ENCODE results near the gene FAM83D.

FAM83D gene

GRCh38 chr20:38883081-38883980 lies 42.9 kb upstream of the FAM83D start:
- TF ChIP-seq CTCF (conservative IDR thresholded peaks at IDR 0.05; ENCODE audit: low read depth, low read length): peak; percentile 6
- H3K4me3 ChIP-seq (ENCODE audit: low read depth, low read length): no peak overlapping the region
- peak; percentile 38 for DNase-seq (ENCODE audit: low read depth)

DNA sequence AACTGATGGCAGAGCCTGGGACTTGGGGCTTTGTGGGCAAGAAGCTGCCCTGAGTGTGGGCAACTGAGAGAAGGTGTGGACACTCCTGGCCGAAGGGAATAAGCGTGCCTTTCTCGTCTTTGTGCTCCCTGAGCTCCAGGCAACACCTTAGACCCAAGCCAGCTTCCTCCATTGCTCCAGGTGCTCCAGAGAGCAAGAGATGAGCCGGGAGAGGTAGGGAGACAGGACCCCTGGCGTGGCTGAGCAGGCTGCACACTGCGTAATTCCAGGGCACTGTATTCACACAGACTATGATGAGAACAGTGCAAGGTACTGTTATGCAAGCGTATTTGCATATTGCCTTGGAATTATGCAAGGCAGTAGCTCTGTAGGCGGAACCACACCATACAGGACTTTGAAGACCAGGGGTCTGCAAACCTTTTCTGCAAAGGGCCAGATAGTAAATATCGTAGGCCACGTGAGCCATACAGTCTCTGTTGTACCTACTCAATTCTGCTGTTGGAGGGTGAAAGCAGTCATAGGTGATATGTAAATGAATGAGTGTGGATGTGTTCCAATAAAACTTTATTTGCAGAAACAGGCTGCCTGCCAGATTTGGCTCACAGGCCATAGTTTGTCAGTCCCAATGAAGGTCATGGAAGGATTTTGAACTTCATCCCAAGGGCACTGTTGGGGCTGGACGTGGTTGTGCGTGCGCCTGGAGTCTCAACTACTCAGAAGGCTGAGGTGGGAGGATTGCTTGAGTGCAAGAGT lies 42.1 kb upstream of the FAM83D start:
- H3K4me3 ChIP-seq (ENCODE audit: low read depth, low read length): no peak overlapping the region
- no peak for DNase-seq (ENCODE audit: low read depth)
- TF ChIP-seq CTCF (conservative IDR thresholded peaks at IDR 0.05; ENCODE audit: low read depth, low read length): no peak

DNA sequence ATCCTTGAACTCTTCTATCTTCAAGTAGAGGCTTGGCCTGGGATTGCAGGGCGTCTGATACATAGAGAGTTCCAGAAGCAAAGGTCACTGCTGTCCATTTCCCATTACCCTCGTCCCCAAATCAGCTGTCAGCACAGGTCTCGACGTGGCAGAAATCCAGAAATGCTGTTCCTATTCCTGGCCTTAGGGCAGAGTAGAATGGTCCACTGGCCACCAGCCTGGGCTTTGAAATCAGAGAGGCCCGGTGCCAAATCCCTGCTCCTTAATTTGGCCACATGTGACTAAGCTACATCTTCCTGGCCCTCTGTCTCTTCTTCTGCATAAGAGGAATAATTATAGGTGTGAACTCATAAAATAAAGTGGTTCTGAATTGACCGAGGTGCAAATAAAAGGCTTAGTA lies 40.9 kb upstream of the FAM83D start:
- no peak for TF ChIP-seq CTCF (conservative IDR thresholded peaks at IDR 0.05; ENCODE audit: low read depth, low read length)
- no peak for DNase-seq (ENCODE audit: low read depth)
- no peak overlapping the region for H3K4me3 ChIP-seq (ENCODE audit: low read depth, low read length)

- H3K4me3 ChIP-seq (ENCODE audit: low read depth, low read length): no peak overlapping the region
- DNase-seq (ENCODE audit: low read depth): no peak
- no peak for TF ChIP-seq CTCF (conservative IDR thresholded peaks at IDR 0.05; ENCODE audit: low read depth, low read length)
Observed at GRCh38 chr20:38888059-38888831, 38.0 kb upstream of the FAM83D start.

DNA sequence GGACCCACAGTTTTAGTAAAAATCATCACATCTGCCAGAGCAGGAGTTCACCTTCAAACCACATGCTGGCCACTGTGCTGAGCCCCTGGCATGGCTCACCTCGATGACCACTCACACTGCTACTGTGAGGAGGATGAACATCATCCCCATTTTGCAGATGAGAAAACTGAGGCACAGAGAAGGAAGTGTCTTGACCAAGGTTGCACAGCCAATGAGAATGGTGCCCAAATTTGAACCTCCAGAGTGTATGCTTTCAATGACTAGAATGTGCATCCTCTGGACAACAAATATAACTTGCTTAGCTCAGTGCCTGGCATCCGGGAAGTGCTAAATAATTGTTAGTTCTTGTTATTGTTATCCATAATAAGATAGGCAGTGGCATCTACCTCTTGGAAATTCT lies 37.2 kb upstream of the FAM83D start:
- TF ChIP-seq CTCF (conservative IDR thresholded peaks at IDR 0.05; ENCODE audit: low read depth, low read length): no peak
- no peak overlapping the region for H3K4me3 ChIP-seq (ENCODE audit: low read depth, low read length)
- no peak for DNase-seq (ENCODE audit: low read depth)

GRCh38 chr20:38889792-38890496 lies 36.3 kb upstream of the FAM83D start:
- no peak for TF ChIP-seq CTCF (conservative IDR thresholded peaks at IDR 0.05; ENCODE audit: low read depth, low read length)
- no peak overlapping the region for H3K4me3 ChIP-seq (ENCODE audit: low read depth, low read length)

More at GRCh38 chr20:38889792-38890496, 36.3 kb upstream of the FAM83D start:
- DNase-seq (ENCODE audit: low read depth): no peak
